HFFc6 (cell line): ENCODE measurements around the gene TMEM170B. TPM values are rescaled to one million over a fixed set of nuclear protein-coding genes. Genes with fewer than 3 reads are reported as not detected.

Source experiments
- DNase-seq: peaks from one replicate; pipeline ENCODE4 v3.0.0-alpha.2; 2018
- H3K27ac Mint-ChIP-seq: 2 replicates; pipeline ENCODE4 v1.8.0; 2020; ENCODE audit warnings: mild to moderate bottlenecking, mixed read lengths
- H3K27me3 Mint-ChIP-seq: 2 replicates; pipeline ENCODE4 v1.8.0; 2021; ENCODE audit warnings: mild to moderate bottlenecking, moderate library complexity, mixed read lengths; ENCODE audit not compliant: insufficient read depth
- H3K36me3 Mint-ChIP-seq: 2 replicates; pipeline ENCODE4 v1.8.0; 2021; ENCODE audit warnings: low read depth, mixed read lengths
- H3K4me1 Mint-ChIP-seq: 2 replicates; pipeline ENCODE4 v1.8.0; 2020; ENCODE audit warnings: low read depth, mixed read lengths
- H3K4me3 Mint-ChIP-seq: 2 replicates; pipeline ENCODE4 v1.8.0; 2020; ENCODE audit warnings: mild to moderate bottlenecking, moderate library complexity, mixed read lengths
- H3K9me3 Mint-ChIP-seq: 2 replicates; pipeline ENCODE4 v1.8.0; 2020; ENCODE audit warnings: mild to moderate bottlenecking, mixed read lengths
- total RNA-seq, 6 experiments: library from RNA; stranded (reverse); fragmentation: NEBNext Ultra II Directional; extraction: Animal tissue kit (Norgen Biotek cat#: 25700); gene quantifications; 2 replicates in 1 of 6; 3 replicates in 5 of 6; pipeline ENCODE4 v1.2.3, GENCODE V29; 2021
- TF ChIP-seq, protein P1 (sequence below): fragments of 200-600 bp; sonication (generic); IDR thresholded peaks from 2 replicates; pipeline ENCODE4 v1.5.0; 2021; ENCODE audit warnings: antibody characterized with exemption, mild to moderate bottlenecking

TMEM170B gene
- total RNA-seq, 6 experiments from 2014 or later: 0.14 to 0.21 (median 0.19) TPM

- Mint-ChIP-seq H3K9me3 (no peaks in the 10 kb centered on the region), H3K27ac (no peak overlapping the region), H3K36me3 (no peaks in the 10 kb centered on the region), H3K27me3 (no peaks in the 10 kb centered on the region), H3K4me1 (peaks cover 17% of the 10 kb centered on the region), H3K4me3 (no peak overlapping the region)
- DNase-seq: no peak
- TF ChIP-seq, protein P1, sequence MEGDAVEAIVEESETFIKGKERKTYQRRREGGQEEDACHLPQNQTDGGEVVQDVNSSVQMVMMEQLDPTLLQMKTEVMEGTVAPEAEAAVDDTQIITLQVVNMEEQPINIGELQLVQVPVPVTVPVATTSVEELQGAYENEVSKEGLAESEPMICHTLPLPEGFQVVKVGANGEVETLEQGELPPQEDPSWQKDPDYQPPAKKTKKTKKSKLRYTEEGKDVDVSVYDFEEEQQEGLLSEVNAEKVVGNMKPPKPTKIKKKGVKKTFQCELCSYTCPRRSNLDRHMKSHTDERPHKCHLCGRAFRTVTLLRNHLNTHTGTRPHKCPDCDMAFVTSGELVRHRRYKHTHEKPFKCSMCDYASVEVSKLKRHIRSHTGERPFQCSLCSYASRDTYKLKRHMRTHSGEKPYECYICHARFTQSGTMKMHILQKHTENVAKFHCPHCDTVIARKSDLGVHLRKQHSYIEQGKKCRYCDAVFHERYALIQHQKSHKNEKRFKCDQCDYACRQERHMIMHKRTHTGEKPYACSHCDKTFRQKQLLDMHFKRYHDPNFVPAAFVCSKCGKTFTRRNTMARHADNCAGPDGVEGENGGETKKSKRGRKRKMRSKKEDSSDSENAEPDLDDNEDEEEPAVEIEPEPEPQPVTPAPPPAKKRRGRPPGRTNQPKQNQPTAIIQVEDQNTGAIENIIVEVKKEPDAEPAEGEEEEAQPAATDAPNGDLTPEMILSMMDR: no peak
Measured at GRCh38 chr6:11628562-11628961, 91.0 kb downstream of the TMEM170B start.

DNA sequence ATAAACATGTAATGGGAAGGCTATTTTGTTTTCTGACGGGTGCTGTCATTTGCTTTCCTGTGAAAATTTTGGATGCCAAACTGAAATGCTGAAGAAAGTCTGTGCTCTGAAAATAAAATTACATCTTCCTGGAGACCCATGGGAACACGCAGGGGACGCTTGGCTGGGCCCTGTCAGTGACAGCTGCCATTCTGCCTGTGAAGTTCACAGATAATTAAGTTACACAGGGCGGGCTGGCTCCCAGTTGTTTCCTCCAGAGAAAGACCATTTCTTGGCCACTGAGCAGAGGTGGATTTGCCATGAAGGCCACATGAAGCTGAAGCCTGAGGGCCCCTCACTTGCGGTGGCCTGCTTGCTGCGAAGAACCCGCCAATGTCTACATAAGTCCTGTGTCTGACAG lies 93.5 kb downstream of the TMEM170B start:
- H3K36me3 Mint-ChIP-seq: no peaks in the 10 kb centered on the region

GRCh38 chr6:11631539-11631938 lies 94.0 kb downstream of the TMEM170B start:
- Mint-ChIP-seq H3K36me3 (no peaks in the 10 kb centered on the region), H3K4me1 (peaks cover 17% of the 10 kb centered on the region), H3K27me3 (no peaks in the 10 kb centered on the region), H3K27ac (peak overlapping the region; percentile 88; the same call in 1 of the 2 replicates), H3K4me3 (no peak overlapping the region), H3K9me3 (no peaks in the 10 kb centered on the region)
- DNase-seq: no peak
- TF ChIP-seq, protein P1: no peak

More for the DNA sequence above, 93.5 kb downstream of the TMEM170B start:
- H3K27ac Mint-ChIP-seq: no peak overlapping the region
- DNase-seq: no peak
- no peaks in the 10 kb centered on the region for H3K27me3 Mint-ChIP-seq
- no peak overlapping the region for H3K4me3 Mint-ChIP-seq
- peaks cover 17% of the 10 kb centered on the region for H3K4me1 Mint-ChIP-seq
- TF ChIP-seq, protein P1: no peak
- no peaks in the 10 kb centered on the region for H3K9me3 Mint-ChIP-seq

DNA sequence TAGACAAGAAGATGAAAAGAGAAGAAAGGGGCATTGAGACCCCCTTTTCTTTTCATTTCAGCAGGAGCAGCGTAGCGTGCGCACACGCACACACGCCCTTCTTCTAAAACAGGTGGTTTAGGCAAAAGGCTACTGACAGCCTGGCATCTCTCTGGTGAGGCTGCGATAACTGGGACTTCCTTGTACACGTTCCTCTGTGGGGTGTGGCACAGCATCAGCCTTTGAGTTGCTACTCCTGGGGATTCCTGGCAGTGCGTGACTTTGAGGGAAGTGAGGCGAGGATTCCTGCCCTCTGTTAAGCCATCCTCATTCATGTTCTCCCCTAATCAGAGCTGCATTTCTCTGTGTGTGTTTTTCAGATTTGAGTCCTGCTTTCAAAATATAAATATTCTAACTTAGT lies 94.7 kb downstream of the TMEM170B start:
- peak; percentile 35 for DNase-seq
- Mint-ChIP-seq H3K4me1 (peaks cover 17% of the 10 kb centered on the region), H3K27me3 (no peaks in the 10 kb centered on the region), H3K36me3 (no peaks in the 10 kb centered on the region), H3K27ac (peak overlapping the region; percentile 88), H3K9me3 (no peaks in the 10 kb centered on the region), H3K4me3 (no peak overlapping the region)
- TF ChIP-seq, protein P1: no peak

- Mint-ChIP-seq H3K4me3 (no peak overlapping the region), H3K36me3 (no peaks in the 10 kb centered on the region), H3K27ac (peak overlapping the region; percentile 88), H3K9me3 (no peaks in the 10 kb centered on the region), H3K4me1 (peaks cover 17% of the 10 kb centered on the region), H3K27me3 (no peaks in the 10 kb centered on the region)
- TF ChIP-seq, protein P1: no peak
- peak; percentile 79 for DNase-seq
Measured at GRCh38 chr6:11632795-11633511, 95.4 kb downstream of the TMEM170B start.

Other genes with a start within 250 kb of the TMEM170B start
- under 1 TPM; 0.24 to 0.99 (median 0.84) TPM for gene ADTRP, start 241.1 kb downstream of the TMEM170B start, total RNA-seq